ENCODE data around the gene PSTPIP1. TPM values are rescaled to one million over a fixed set of nuclear protein-coding genes. Genes with fewer than 3 reads are reported as not detected.

PSTPIP1 gene
- total and polyA plus RNA-seq, 2 experiments from 2014 or later: 0.80 to 3.7 TPM

DNA sequence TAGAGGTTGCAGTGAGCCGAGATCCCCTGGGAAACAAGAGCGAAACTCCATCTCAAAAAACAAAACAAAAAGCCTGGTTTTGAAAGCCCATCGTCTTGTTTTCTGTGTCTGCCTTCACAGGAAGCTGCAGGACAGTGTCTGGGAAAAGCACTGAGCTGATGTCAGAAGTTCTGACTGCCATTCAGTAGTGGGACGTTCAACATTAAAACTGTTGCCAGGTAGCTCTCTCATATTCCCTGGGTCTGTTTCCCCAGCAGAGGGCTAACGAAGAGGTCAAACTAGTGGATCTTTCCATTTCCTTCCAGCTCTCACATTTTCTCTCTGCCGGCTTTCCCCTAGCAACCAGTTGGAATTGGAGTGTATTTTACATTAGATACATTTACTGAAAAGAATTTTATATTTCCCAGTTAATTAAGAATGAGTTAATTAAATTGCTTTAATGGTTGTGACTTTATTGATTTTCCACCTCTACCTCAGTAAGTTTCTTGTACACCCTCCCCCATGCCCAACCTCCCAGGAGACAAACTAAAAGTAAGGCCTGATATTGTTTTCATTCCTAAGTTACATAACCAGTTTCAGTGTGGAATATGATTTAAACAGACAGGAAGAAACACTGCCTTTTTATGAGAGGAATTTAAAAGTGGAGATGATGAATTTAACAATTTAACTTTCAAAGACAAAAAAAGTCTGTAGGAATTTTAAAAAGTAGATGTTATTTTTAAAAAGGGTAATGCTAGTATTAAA lies 33.5 kb upstream of the PSTPIP1 start:
- Histone ChIP-seq H3K4me1 (ENCODE audit: insufficient read depth) (peaks cover 5% of the 10 kb centered on the region; the same call in 1 of the 2 replicates), H3K27ac (ENCODE audit: low read depth) (no peak overlapping the region), H3K79me2 (replicated peaks; ENCODE audit: insufficient read depth) (no peaks in the 10 kb centered on the region), H3K9me2 (ENCODE audit: insufficient read depth) (no peaks in the 10 kb centered on the region), H3F3A (replicated peaks; ENCODE audit: low read depth) (no peaks in the 10 kb centered on the region), H2AFZ (0 out of 2 replicates have a peak overlapping the region, but pooled peaks have one; percentile 47), H3K4me2 (no peak overlapping the region), H3K4me3 (no peak overlapping the region), H4K20me1 (replicated peaks; ENCODE audit: insufficient read depth) (no peaks in the 10 kb centered on the region), H3K36me3 (ENCODE audit: insufficient read depth) (no peaks in the 10 kb centered on the region), H3K27me3 (ENCODE audit: insufficient read depth) (no peaks in the 10 kb centered on the region)
- peak; percentile 16 for DNase-seq (ENCODE audit: low spot score)
- no peak overlapping the region for H3K27ac Mint-ChIP-seq
- no peak overlapping the region for H3K4me3 Mint-ChIP-seq
- H3K36me3 Mint-ChIP-seq (ENCODE audit: low read depth): no peaks in the 10 kb centered on the region
- peak; percentile 43 for ATAC-seq
- TF ChIP-seq JUNB (IDR thresholded peaks at IDR 0.05; ENCODE audit: unreplicated experiment) (no peak), NANOG (IDR thresholded peaks at IDR 0.05; ENCODE audit: borderline replicate concordance) (no peak)
- H3K27me3 Mint-ChIP-seq (ENCODE audit: insufficient read depth, low read depth, poor library complexity): peaks cover 1% of the 10 kb centered on the region
- peaks cover 12% of the 10 kb centered on the region for H3K4me1 Mint-ChIP-seq
- H3K9me3 Mint-ChIP-seq: no peaks in the 10 kb centered on the region

DNA sequence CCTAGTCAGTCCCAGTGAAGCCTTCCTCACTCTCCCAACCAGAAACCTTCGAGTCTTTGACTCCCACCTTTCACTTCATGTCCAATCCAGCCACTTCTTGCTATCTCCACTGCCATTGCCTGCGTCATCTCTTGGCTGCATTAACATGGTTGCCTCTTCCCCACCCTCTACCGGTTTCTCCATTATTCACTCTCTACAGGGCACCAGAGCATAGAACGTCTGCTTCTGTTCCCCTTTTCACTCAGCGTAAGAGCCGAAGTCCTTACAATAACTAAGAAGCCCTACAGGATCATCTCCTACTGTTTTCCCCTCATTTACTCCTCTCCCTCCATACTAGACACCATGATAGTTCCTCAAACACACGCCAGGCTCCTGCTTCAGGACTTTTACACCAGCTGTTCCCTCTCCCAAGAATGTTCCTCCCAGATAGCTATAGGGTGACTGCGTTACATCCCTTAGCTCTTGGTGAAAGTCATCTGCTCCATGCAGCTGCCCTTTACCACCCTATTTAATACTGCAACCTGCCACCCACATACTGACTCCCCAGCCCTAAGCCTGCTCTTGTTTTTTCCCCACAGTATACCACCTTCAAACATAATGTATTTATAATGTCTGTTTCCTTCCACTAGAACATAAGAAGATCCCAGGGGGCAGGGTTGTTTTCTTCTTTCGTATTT lies 32.5 kb upstream of the PSTPIP1 start:
- Histone ChIP-seq H3K4me1 (ENCODE audit: insufficient read depth) (peaks cover 5% of the 10 kb centered on the region; the same call in 1 of the 2 replicates), H3K4me3 (no peak overlapping the region), H3F3A (replicated peaks; ENCODE audit: low read depth) (no peaks in the 10 kb centered on the region), H3K27ac (ENCODE audit: low read depth) (no peak overlapping the region), H4K20me1 (replicated peaks; ENCODE audit: insufficient read depth) (no peaks in the 10 kb centered on the region), H3K27me3 (ENCODE audit: insufficient read depth) (no peaks in the 10 kb centered on the region), H2AFZ (no peak overlapping the region), H3K9me2 (ENCODE audit: insufficient read depth) (no peaks in the 10 kb centered on the region), H3K36me3 (ENCODE audit: insufficient read depth) (no peaks in the 10 kb centered on the region), H3K4me2 (no peak overlapping the region), H3K79me2 (replicated peaks; ENCODE audit: insufficient read depth) (no peaks in the 10 kb centered on the region)
- peaks cover 1% of the 10 kb centered on the region for H3K27me3 Mint-ChIP-seq (ENCODE audit: insufficient read depth, low read depth, poor library complexity)
- H3K36me3 Mint-ChIP-seq (ENCODE audit: low read depth): no peaks in the 10 kb centered on the region
- peaks cover 14% of the 10 kb centered on the region for H3K4me1 Mint-ChIP-seq
- ATAC-seq (no peak), DNase-seq (ENCODE audit: low spot score) (no peak)
- H3K4me3 Mint-ChIP-seq: no peak overlapping the region
- no peak overlapping the region for H3K27ac Mint-ChIP-seq
- TF ChIP-seq EZH2 (IDR thresholded peaks at IDR 0.05; ENCODE audit: low read depth, unreplicated experiment) (no peak), ZNF331 (CRISPR knock-in tag; IDR thresholded peaks at IDR 0.05; ENCODE audit: low read depth) (no peak), POLR2AphosphoS5 (IDR thresholded peaks at IDR 0.05; ENCODE audit: low read depth) (no peak), STAT1 (IDR thresholded peaks at IDR 0.05; ENCODE audit: unreplicated experiment) (no peak), JUNB (IDR thresholded peaks at IDR 0.05; ENCODE audit: unreplicated experiment) (no peak), CREB1 (CRISPR knock-in tag; IDR thresholded peaks at IDR 0.05; ENCODE audit: low read depth) (no peak)
- TF ChIP-seq, protein P1, sequence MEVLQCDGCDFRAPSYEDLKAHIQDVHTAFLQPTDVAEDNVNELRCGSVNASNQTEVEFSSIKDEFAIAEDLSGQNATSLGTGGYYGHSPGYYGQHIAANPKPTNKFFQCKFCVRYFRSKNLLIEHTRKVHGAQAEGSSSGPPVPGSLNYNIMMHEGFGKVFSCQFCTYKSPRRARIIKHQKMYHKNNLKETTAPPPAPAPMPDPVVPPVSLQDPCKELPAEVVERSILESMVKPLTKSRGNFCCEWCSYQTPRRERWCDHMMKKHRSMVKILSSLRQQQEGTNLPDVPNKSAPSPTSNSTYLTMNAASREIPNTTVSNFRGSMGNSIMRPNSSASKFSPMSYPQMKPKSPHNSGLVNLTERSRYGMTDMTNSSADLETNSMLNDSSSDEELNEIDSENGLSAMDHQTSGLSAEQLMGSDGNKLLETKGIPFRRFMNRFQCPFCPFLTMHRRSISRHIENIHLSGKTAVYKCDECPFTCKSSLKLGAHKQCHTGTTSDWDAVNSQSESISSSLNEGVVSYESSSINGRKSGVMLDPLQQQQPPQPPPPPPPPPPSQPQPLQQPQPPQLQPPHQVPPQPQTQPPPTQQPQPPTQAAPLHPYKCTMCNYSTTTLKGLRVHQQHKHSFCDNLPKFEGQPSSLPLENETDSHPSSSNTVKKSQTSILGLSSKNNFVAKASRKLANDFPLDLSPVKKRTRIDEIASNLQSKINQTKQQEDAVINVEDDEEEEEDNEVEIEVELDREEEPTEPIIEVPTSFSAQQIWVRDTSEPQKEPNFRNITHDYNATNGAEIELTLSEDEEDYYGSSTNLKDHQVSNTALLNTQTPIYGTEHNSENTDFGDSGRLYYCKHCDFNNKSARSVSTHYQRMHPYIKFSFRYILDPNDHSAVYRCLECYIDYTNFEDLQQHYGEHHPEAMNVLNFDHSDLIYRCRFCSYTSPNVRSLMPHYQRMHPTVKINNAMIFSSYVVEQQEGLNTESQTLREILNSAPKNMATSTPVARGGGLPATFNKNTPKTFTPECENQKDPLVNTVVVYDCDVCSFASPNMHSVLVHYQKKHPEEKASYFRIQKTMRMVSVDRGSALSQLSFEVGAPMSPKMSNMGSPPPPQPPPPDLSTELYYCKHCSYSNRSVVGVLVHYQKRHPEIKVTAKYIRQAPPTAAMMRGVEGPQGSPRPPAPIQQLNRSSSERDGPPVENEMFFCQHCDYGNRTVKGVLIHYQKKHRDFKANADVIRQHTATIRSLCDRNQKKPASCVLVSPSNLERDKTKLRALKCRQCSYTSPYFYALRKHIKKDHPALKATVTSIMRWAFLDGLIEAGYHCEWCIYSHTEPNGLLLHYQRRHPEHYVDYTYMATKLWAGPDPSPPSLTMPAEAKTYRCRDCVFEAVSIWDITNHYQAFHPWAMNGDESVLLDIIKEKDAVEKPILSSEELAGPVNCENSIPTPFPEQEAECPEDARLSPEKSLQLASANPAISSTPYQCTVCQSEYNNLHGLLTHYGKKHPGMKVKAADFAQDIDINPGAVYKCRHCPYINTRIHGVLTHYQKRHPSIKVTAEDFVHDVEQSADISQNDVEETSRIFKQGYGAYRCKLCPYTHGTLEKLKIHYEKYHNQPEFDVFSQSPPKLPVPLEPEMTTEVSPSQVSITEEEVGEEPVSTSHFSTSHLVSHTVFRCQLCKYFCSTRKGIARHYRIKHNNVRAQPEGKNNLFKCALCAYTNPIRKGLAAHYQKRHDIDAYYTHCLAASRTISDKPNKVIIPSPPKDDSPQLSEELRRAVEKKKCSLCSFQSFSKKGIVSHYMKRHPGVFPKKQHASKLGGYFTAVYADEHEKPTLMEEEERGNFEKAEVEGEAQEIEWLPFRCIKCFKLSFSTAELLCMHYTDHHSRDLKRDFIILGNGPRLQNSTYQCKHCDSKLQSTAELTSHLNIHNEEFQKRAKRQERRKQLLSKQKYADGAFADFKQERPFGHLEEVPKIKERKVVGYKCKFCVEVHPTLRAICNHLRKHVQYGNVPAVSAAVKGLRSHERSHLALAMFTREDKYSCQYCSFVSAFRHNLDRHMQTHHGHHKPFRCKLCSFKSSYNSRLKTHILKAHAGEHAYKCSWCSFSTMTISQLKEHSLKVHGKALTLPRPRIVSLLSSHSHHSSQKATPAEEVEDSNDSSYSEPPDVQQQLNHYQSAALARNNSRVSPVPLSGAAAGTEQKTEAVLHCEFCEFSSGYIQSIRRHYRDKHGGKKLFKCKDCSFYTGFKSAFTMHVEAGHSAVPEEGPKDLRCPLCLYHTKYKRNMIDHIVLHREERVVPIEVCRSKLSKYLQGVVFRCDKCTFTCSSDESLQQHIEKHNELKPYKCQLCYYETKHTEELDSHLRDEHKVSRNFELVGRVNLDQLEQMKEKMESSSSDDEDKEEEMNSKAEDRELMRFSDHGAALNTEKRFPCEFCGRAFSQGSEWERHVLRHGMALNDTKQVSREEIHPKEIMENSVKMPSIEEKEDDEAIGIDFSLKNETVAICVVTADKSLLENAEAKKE (CRISPR knock-in tag; IDR thresholded peaks at IDR 0.05): no peak
- H3K9me3 Mint-ChIP-seq: no peaks in the 10 kb centered on the region
